Effector CD8-positive, alpha-beta T cell (primary cell): Measurements from ENCODE around the gene THAP3.
"Not testable (repeated sequence)": the region's sequence is repeated elsewhere in the genome, so short reads cannot be mapped to it uniquely, and the experiment has no call there.

Experiments used
- DNase-seq: peaks from one replicate; lab custom pipeline; 2025; lab: John Stamatoyannopoulos, UW

THAP3 gene

GRCh38 chr1:6635161-6635909 is 10.7 kb downstream of the THAP3 start:
- DNase-seq: no peak

- DNase-seq: no peak
Observed at GRCh38 chr1:6635910-6636760, 11.5 kb downstream of the THAP3 start.

- not testable (repeated sequence) for DNase-seq
Observed at GRCh38 chr1:6636778-6637177, 12.1 kb downstream of the THAP3 start.

- no peak for DNase-seq
Observed at GRCh38 chr1:6637770-6638169, 13.1 kb downstream of the THAP3 start.

- no peak for DNase-seq
Observed at GRCh38 chr1:6638226-6638625, 13.6 kb downstream of the THAP3 start.

GRCh38 chr1:6640867-6641266 is 16.2 kb downstream of the THAP3 start:
- DNase-seq: not testable (repeated sequence)

- DNase-seq: no peak
Observed at GRCh38 chr1:6645018-6645417, 20.4 kb downstream of the THAP3 start.

GRCh38 chr1:6646499-6647148 is 22.0 kb downstream of the THAP3 start:
- no peak for DNase-seq

GRCh38 chr1:6648556-6648955 is 23.9 kb downstream of the THAP3 start:
- no peak for DNase-seq

GRCh38 chr1:6651909-6652308 is 27.2 kb downstream of the THAP3 start:
- DNase-seq: no peak

- DNase-seq: no peak
Observed at GRCh38 chr1:6652986-6653385, 28.3 kb downstream of the THAP3 start.

GRCh38 chr1:6653436-6654290 is 29.0 kb downstream of the THAP3 start:
- no peak for DNase-seq

GRCh38 chr1:6657138-6657537 is 32.5 kb downstream of the THAP3 start:
- DNase-seq: no peak

- DNase-seq: no peak
Observed at GRCh38 chr1:6658359-6659060, 33.8 kb downstream of the THAP3 start.

GRCh38 chr1:6660415-6661049 is 35.9 kb downstream of the THAP3 start:
- no peak for DNase-seq

GRCh38 chr1:6662468-6662867 is 37.8 kb downstream of the THAP3 start:
- not testable (repeated sequence) for DNase-seq

- DNase-seq: no peak
Observed at GRCh38 chr1:6666696-6667095, 42.0 kb downstream of the THAP3 start.

GRCh38 chr1:6667139-6667538 is 42.5 kb downstream of the THAP3 start:
- DNase-seq: no peak

- no peak for DNase-seq
Observed at GRCh38 chr1:6668503-6668902, 43.8 kb downstream of the THAP3 start.

GRCh38 chr1:6672558-6672957 is 47.9 kb downstream of the THAP3 start:
- no peak for DNase-seq
